Mucosa of stomach (tissue), 1 donor: ENCODE data around the gene PFN3.

Experiments
- H3K27me3 ChIP-seq: one replicate; pipeline ENCODE4 v1.7.0; 2013; ENCODE audit warnings: mild to moderate bottlenecking, low read length; ENCODE audit not compliant: control insufficient read depth, insufficient read depth
- H3K36me3 ChIP-seq: one replicate; pipeline ENCODE4 v1.7.0; 2013; ENCODE audit warnings: low read length; ENCODE audit not compliant: control insufficient read depth, insufficient read depth
- H3K4me1 ChIP-seq: one replicate; pipeline ENCODE4 v1.7.0; 2013; ENCODE audit warnings: mild to moderate bottlenecking, low read length; ENCODE audit not compliant: control insufficient read depth, insufficient read depth
- H3K4me3 ChIP-seq: one replicate; pipeline ENCODE4 v1.7.0; 2013; ENCODE audit warnings: low read length
- H3K9ac ChIP-seq: one replicate; pipeline ENCODE4 v1.7.0; 2013; ENCODE audit warnings: mild to moderate bottlenecking, low read length, moderate library complexity
- H3K9me3 ChIP-seq: one replicate; pipeline ENCODE4 v1.7.0; 2013; ENCODE audit warnings: mild to moderate bottlenecking, low read length, moderate library complexity; ENCODE audit not compliant: control insufficient read depth
- donor health status: Pancreatic carcinoma.

Gene PFN3

DNA sequence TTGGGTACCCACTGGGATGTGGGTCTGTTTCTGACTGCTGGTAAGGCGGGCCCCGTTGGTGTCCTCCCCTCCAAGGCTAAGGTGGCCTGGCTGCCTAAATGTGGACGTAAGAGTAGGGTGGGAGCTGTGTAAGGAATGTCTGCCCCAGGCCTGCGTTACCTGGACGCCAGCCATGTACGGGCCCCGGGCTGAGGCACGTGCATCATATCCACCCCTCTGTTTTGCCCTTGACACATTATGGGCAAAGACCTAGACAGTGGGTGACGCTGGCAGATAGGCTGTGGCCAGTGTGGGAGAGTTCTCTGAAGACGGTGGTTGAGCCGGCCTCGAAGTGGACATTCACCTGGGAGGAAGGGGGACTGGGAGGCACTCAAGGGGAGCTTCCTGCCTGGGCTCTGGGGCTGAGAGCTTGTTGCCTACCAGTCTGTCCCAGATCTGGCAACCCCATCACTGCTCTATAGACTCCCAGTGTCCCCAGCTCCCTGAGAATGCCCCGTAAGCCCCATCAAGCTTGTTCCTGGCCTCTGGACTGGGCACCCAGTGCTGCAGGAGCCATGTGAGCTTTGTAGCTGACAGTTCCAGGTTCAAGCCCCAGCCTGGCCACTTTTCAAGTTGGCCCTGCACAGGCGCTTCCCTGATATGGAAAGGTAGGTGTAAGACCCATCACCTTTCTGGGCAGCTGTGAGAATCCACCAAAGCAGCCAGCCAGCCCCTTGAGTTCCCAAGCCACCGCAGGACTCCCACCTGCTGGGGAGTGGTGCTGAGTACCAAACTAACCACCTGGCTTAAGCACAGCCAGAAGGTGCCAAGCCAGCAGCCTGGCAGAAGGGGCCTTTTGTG lies 42.9 kb upstream of the PFN3 start:
- peaks cover 15% of the 10 kb centered on the region for H3K27me3 ChIP-seq
- H3K4me3 ChIP-seq: no peak overlapping the region
- H3K9me3 ChIP-seq: no peaks in the 10 kb centered on the region
- H3K36me3 ChIP-seq: no peaks in the 10 kb centered on the region
- H3K4me1 ChIP-seq: peaks cover 15% of the 10 kb centered on the region
- H3K9ac ChIP-seq: no peak overlapping the region

- Histone ChIP-seq H3K4me3 (no peak overlapping the region), H3K4me1 (peaks cover 6% of the 10 kb centered on the region)
Measured at GRCh38 chr5:177442066-177442826, 41.8 kb upstream of the PFN3 start.

DNA sequence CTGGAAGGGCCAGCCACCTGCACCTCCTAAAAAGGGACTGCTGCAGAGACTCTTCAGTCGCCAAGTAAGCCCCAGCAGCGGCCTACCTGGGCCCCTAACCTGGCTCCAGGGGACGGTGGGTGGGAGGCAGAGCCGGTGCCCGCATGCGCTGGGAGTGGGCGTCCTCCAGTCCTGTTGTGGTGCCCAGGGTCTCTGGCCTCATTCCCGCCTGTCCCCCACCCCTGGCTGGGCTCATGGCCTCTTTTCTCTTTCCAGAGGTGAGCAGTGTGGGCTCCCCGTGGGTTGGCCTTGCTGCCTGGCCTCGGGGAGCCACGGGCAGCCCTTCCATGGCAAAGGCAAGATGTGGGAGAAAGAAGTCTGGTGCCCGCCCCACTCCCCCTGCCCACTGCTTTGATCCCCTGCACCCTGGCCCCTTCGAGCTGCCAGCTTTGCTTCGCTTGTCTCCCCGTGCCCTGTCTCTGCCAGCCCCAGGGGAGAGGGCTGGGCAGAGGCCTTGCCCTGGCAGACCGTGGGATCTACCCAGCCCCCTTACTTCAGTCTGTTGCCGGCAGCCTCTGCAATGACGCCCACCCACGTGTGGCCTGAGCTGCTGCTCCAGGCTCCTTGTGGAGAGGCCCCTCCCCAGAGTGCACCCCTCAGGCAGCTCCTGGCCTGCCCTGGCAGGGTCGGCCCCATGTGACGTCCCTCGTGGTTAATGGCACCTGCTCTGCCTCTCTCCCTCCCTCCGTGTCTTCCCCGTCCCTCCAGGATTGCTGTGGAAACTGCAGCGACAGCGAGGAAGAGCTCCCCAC lies 40.7 kb upstream of the PFN3 start:
- Histone ChIP-seq H3K4me3 (no peak overlapping the region), H3K36me3 (no peaks in the 10 kb centered on the region), H3K27me3 (peaks cover 2% of the 10 kb centered on the region), H3K9me3 (no peaks in the 10 kb centered on the region), H3K9ac (no peak overlapping the region), H3K4me1 (peaks cover 4% of the 10 kb centered on the region)

More at GRCh38 chr5:177442066-177442826, 41.8 kb upstream of the PFN3 start:
- Histone ChIP-seq H3K36me3 (no peaks in the 10 kb centered on the region), H3K9ac (no peak overlapping the region), H3K27me3 (peaks cover 6% of the 10 kb centered on the region), H3K9me3 (no peaks in the 10 kb centered on the region)

GRCh38 chr5:177440211-177440989 lies 39.9 kb upstream of the PFN3 start:
- Histone ChIP-seq H3K4me3 (no peak overlapping the region), H3K9me3 (no peaks in the 10 kb centered on the region), H3K27me3 (no peaks in the 10 kb centered on the region), H3K4me1 (no peaks in the 10 kb centered on the region), H3K36me3 (no peaks in the 10 kb centered on the region), H3K9ac (no peak overlapping the region)

GRCh38 chr5:177439518-177440053 lies 39.1 kb upstream of the PFN3 start:
- no peaks in the 10 kb centered on the region for H3K9me3 ChIP-seq
- no peak overlapping the region for H3K9ac ChIP-seq
- H3K4me3 ChIP-seq: no peak overlapping the region
- H3K4me1 ChIP-seq: no peaks in the 10 kb centered on the region
- no peaks in the 10 kb centered on the region for H3K27me3 ChIP-seq
- peaks cover 7% of the 10 kb centered on the region for H3K36me3 ChIP-seq

- H3K27me3 ChIP-seq: no peaks in the 10 kb centered on the region
- H3K9ac ChIP-seq: no peak overlapping the region
- H3K4me3 ChIP-seq: no peak overlapping the region
- no peaks in the 10 kb centered on the region for H3K4me1 ChIP-seq
- no peaks in the 10 kb centered on the region for H3K9me3 ChIP-seq
- H3K36me3 ChIP-seq: peaks cover 16% of the 10 kb centered on the region
Measured at GRCh38 chr5:177438468-177438867, 38.0 kb upstream of the PFN3 start.

- no peak overlapping the region for H3K4me3 ChIP-seq
- peaks cover 16% of the 10 kb centered on the region for H3K36me3 ChIP-seq
- no peaks in the 10 kb centered on the region for H3K27me3 ChIP-seq
- H3K4me1 ChIP-seq: no peaks in the 10 kb centered on the region
- no peaks in the 10 kb centered on the region for H3K9me3 ChIP-seq
- H3K9ac ChIP-seq: no peak overlapping the region
Measured at GRCh38 chr5:177437623-177438022, 37.2 kb upstream of the PFN3 start.

- Histone ChIP-seq H3K9ac (no peak overlapping the region), H3K4me3 (no peak overlapping the region), H3K27me3 (no peaks in the 10 kb centered on the region), H3K9me3 (no peaks in the 10 kb centered on the region), H3K36me3 (peaks cover 19% of the 10 kb centered on the region), H3K4me1 (peaks cover 8% of the 10 kb centered on the region)
Measured at GRCh38 chr5:177435847-177436536, 35.5 kb upstream of the PFN3 start.

GRCh38 chr5:177434942-177435738 lies 34.7 kb upstream of the PFN3 start:
- H3K36me3 ChIP-seq: peaks cover 19% of the 10 kb centered on the region
- H3K9me3 ChIP-seq: no peaks in the 10 kb centered on the region
- peaks cover 9% of the 10 kb centered on the region for H3K4me1 ChIP-seq
- H3K27me3 ChIP-seq: no peaks in the 10 kb centered on the region
- no peak overlapping the region for H3K4me3 ChIP-seq
- no peak overlapping the region for H3K9ac ChIP-seq

- Histone ChIP-seq H3K27me3 (no peaks in the 10 kb centered on the region), H3K4me1 (peaks cover 14% of the 10 kb centered on the region)
Measured at GRCh38 chr5:177434437-177434836, 34.0 kb upstream of the PFN3 start.

More at GRCh38 chr5:177434437-177434836, 34.0 kb upstream of the PFN3 start:
- H3K9ac ChIP-seq: no peak overlapping the region
- peaks cover 19% of the 10 kb centered on the region for H3K36me3 ChIP-seq
- no peak overlapping the region for H3K4me3 ChIP-seq
- H3K9me3 ChIP-seq: no peaks in the 10 kb centered on the region
